Sigmoid colon (tissue), 4 donors: Measurements from ENCODE around the gene ATXN10.

Experiments used
- POLR2A ChIP-seq, 2 donors: fragments of 450-650 bp; IDR thresholded peaks; one replicate each; pipeline ENCODE4 v1.6.1; 2016; ENCODE audit warnings: antibody characterized with exemption in 2 of 2, mild to moderate bottlenecking in 2 of 2, moderate library complexity in 2 of 2
- POLR2AphosphoS5 ChIP-seq, 4 donors: sonication (generic); formaldehyde crosslinking; IDR thresholded peaks; one replicate each; pipeline ENCODE4 v1.6.1; 2017; ENCODE audit warnings: antibody characterized with exemption in 4 of 4
- TF ChIP-seq, protein P1 (sequence below), 4 experiments: fragments of 450-650 bp in 3 of 4; fragments of 200-600 bp in 1 of 4; IDR thresholded peaks; one replicate each; pipeline ENCODE4 v1.5.1; 2016 to 2019; ENCODE audit warnings: antibody characterized with exemption in 4 of 4, mild to moderate bottlenecking in 3 of 4, moderate library complexity in 2 of 4

DNA sequence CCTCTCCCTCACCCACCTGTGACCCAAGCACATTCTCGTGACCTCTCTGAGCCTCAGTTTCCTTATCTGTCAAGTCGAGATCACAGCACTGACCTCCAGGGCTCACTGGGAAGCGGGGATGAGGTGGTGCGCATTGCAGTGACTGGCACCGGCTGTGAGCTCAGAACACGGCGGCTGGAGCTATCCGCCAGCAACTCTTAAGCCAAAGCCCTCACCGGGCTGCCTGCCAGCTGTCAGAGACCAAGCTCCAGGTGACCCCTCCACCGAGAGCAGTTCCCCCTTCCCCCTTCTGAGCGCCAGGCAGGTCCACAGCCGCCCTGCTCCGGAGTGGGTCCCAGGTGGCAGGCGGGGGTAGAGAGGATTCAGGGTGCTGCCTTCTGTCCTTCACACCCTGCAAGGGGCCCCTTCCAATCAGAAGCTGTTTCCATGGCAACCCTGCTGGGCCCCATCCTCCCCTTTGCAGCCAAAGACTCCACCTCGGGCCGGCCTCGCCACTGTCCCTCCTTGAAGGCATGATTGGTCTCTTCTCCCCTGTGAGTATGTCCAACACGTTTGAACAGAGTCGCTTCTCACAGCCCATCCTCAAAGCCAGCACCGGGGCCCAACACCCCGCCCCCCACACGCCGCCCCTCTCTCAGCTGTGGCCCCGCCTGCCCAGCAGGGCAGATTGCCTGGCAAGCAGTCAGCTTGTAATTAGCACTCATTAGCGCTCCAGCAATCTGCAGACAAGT lies 206.6 kb downstream of the ATXN10 start:
- TF ChIP-seq, protein P1, sequence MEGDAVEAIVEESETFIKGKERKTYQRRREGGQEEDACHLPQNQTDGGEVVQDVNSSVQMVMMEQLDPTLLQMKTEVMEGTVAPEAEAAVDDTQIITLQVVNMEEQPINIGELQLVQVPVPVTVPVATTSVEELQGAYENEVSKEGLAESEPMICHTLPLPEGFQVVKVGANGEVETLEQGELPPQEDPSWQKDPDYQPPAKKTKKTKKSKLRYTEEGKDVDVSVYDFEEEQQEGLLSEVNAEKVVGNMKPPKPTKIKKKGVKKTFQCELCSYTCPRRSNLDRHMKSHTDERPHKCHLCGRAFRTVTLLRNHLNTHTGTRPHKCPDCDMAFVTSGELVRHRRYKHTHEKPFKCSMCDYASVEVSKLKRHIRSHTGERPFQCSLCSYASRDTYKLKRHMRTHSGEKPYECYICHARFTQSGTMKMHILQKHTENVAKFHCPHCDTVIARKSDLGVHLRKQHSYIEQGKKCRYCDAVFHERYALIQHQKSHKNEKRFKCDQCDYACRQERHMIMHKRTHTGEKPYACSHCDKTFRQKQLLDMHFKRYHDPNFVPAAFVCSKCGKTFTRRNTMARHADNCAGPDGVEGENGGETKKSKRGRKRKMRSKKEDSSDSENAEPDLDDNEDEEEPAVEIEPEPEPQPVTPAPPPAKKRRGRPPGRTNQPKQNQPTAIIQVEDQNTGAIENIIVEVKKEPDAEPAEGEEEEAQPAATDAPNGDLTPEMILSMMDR (IDR thresholded peaks at IDR 0.05), result no peak
- TF ChIP-seq POLR2A (IDR thresholded peaks at IDR 0.05) (no peak), POLR2AphosphoS5 (IDR thresholded peaks at IDR 0.05) (no peak)
